Esophagus muscularis mucosa (tissue), 4 donors: Measurements from ENCODE around the gene TEX14.

Experiments used
- CTCF ChIP-seq, 3 experiments: fragments of 200-600 bp in 2 of 3; fragments of 450-650 bp in 1 of 3; sonication (generic) in 2 of 3; IDR thresholded peaks; one replicate each; pipeline ENCODE4 v1.5.1; 2017 to 2019; ENCODE audit warnings: antibody characterized with exemption in 3 of 3, mild to moderate bottlenecking in 2 of 3, moderate library complexity in 1 of 3
- EP300 ChIP-seq: sonication (generic); formaldehyde crosslinking; IDR thresholded peaks from one replicate; pipeline ENCODE4 v1.6.1; 2017; ENCODE audit warnings: antibody characterized with exemption
- POLR2A ChIP-seq: fragments of 450-650 bp; IDR thresholded peaks from one replicate; pipeline ENCODE4 v1.6.1; 2017; ENCODE audit warnings: antibody characterized with exemption, moderate library complexity, mild to moderate bottlenecking, low read depth
- POLR2AphosphoS5 ChIP-seq, 2 donors: sonication (generic); formaldehyde crosslinking; IDR thresholded peaks; one replicate each; pipeline ENCODE4 v1.6.1; 2017; ENCODE audit warnings: antibody characterized with exemption in 2 of 2

DNA sequence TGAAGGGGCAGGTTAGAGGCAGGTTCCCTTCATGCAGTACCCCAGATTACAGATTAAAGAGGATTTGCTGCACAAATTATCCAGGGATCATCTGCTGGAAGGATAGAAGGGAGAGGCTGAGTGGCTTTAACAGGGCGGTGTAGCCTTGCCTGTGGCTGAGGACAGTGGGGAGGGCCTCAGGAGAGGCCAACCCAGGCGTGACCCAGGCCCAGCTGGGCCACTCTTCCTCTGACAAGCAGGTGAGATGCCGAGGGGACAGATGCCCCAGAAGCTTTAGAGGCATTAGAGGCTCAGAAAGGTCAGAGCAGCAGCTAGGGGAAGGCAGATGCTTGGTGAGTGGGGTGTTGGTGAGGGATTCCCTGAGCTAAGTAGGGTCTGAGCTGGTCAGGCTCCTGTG lies 159.3 kb downstream of the TEX14 start:
- TF ChIP-seq CTCF (IDR thresholded peaks at IDR 0.05) (no peak), EP300 (no peak), POLR2A (no peak), POLR2AphosphoS5 (IDR thresholded peaks at IDR 0.05) (no peak)
